ENCODE results near the gene SOX21.
"Not testable (repeated sequence)": the region's sequence is repeated elsewhere in the genome, so short reads cannot be mapped to it uniquely, and the experiment has no call there.

The SOX21 gene

DNA sequence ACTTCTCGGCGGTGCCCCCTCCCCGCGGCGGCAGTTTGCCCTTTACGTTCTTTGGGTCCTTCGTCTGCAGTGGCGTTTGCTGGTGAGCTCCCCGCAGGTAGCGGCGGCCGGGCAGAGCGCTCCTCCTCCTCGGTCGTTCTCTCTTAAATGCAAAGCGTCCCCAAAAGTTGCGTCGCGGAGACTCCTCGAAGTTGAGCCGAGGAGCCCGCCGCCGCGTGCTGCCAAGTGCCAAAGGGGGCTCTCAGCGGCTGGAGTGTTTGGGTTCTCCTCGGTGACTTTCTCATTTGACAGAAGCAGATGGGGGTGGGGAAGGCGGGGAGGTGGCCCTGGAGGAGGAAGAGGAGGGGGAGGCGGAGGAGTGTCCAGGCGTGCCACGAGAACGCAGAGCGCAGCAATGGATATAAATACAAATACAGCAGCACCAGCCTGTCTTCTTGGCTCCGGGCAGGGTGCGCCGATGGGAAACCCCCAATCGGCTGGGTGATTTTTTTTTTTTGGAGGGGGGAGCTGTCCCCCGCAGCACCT is at the start of gene SOX21:
Gene SOX21 (minus strand): TSS at position 259 of the 525 bp plus-strand sequence. CDS start 496 bp downstream, outside the sequence.
- DNase-seq, result no peak

DNA sequence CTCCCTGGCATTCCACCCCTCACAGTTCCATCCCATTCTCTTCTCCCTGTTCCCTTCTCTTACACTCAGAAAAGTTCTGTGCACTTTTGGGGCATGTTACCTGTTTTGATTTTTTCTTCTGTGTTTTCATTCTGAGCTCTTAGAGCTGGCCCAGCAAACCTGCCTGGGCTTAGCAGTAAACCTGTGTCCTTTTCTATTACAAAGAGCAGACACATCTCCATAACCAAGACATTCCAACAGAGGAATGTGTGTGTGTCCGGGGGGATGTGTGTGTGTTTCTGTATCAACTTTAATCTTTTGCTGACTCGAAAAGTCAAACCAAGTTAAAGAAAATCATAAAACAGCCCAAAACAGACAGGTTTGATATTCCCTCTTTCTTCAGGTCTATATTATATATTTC is 49.1 kb upstream of the SOX21 start:
- DNase-seq, result no peak

DNA sequence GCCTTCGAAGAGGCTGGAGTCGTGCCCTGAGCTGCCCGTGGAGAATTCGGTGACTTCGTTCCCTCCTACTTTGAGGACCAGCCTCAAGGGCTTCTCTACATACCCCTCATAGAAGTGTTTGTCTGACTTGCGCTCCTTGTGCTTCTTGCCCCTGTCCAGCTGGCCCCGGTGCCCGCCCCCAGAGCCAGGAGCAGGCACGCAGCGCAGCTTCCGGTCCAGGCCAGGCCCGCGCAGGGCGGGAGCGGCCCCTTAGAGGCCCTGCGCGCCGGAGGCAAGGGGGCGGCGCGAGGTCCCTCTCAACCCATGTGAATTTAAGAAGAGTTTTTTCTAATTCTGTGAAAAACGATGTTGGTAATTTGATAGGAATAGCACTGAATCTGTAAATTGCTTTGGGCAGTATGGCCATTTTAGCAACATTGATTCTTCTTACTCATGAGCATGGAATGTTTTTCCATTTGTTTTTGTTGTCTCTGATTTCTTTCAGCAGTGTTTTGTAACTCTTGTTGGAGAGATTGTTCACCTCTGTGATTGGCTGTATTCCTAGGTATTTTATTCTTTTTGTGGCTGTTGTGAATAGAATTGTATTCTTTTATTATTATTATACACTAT is 46.9 kb upstream of the SOX21 start:
- DNase-seq, result no peak

DNA sequence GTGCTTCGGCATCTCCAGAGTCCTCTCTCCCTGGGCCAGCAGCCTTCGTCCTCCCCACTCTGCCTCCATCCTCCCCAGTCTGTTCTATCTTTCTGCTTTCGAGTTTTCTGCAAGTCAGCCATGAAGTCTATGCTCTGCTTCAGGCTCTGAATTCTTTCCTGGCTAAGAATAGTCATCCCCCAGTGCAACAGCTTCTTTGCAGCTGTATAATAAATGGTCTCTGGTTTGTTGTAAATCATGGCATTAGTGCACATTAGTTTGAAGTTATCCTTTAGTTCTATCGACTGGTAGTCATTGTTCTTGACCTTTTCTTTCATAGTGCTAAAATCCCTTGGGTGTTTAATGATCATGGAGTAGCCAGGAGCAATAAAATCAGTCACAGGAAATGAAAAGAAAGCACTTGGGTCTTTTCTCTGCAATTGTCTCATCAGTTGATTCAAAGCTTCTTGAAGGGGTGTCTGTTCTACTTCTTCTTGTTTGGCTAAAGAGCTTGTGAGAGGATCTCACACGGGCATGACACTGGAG is 46.2 kb upstream of the SOX21 start:
- DNase-seq, result no peak

DNA sequence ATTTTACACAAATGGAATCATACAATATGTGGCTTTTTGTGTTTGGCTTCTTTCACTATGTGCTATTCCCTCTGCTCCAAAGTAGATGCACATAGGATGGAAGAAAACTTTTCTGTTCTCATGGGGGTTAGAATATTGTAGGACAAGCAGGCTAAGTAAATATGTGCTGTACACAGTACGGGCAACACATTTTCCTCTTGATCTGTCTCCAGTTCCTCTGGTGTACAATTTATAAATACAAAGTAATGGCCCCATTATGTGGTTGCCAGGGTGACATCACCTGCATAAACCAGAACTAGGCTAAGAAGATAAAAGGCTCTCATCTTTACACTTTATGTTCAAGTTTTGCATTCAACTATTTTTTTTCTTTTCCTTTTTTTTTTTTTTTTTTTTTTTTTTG is 41.0 kb upstream of the SOX21 start:
- DNase-seq, result no peak

DNA sequence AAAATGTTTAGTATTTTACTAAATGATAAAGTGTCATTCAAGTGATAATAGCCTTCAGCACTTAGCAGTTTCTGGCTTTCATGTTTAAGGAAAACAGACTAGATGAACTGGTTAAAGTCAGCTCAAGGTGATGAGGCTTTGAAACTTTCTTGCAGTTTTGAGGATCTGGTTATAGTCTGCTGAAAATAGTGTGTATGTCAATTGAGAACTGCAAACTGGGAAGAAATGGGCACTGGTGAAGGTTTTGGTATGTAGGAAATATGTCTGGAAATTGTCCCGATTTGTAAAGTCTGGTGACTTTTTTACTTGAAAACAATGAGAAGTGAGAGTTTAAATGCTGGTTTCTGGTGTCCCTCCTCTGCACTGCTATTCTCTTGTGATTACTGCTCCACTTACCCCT is 36.8 kb upstream of the SOX21 start:
- no peak for DNase-seq

DNA sequence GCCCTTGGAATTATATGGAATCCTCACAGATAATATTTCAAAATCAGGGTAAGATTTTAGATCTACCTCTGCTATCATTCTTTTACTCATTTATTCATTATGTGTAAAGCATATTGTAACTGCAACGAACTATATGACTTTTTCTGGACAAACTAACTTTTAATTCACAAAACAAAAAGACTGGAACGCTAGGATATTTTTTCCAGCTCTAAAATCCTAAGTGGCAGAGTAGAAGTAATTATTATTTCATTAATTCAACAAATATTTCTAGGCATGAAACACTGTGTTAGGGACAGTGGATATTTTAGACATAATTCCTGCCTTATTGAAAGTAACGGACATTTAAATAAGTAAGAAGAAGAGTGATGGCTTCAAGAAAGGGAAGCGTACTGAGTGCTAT is 26.9 kb upstream of the SOX21 start:
- no peak for DNase-seq

DNA sequence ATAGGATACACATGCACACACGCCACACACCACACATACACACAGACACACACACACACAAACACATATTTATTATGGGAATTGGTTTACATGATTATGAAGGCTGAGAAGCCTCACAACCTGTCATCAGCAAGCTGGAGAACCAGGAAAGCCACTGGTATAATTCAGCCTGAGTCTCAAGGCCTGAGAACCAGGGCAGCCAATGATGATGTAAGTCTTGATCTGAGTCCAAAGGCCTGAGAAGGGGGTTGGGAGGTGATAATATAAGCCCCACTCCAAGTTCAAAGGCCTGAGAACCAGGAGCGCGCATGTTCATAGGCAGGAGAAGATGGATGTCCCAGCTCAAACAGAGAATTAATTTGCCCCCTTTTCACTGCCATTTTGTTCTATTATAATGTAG is 18.7 kb upstream of the SOX21 start:
- DNase-seq, result no peak

DNA sequence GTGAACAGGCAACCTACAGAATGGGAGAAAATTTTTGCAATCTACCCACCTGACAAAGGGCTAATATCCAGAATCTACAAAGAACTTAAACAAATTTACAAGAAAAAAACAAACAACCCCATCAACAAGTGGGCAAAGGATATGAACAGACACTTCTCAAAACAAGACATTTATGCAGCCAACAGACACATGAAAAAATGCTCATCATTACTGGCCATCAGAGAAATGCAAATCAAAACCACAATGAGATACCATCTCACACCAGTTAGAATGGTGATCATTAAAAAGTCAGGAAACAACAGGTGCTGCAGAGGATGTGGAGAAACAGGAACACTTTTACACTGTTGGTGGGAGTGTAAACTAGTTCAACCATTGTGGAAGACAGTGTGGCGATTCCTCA is 17.6 kb upstream of the SOX21 start:
- DNase-seq, result not testable (repeated sequence)

DNA sequence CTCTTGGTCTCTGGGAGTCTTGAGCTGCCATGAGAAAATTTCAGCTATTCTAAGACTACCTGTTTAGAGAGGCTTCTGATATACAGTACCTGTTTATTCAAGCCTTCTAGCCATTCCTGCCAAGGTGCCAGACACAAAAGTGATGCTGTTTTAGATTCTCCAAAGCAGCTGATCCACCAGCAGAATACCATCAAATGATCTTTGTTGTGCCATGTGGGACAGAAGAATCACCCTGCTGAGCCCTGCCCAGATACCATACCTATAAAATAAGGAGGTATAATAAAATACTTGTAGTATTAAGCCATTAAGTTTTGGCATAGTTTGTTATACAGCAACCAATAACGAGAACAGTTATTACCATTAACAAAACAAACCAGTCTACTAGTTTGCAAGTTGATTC is 14.1 kb upstream of the SOX21 start:
- no peak for DNase-seq

DNA sequence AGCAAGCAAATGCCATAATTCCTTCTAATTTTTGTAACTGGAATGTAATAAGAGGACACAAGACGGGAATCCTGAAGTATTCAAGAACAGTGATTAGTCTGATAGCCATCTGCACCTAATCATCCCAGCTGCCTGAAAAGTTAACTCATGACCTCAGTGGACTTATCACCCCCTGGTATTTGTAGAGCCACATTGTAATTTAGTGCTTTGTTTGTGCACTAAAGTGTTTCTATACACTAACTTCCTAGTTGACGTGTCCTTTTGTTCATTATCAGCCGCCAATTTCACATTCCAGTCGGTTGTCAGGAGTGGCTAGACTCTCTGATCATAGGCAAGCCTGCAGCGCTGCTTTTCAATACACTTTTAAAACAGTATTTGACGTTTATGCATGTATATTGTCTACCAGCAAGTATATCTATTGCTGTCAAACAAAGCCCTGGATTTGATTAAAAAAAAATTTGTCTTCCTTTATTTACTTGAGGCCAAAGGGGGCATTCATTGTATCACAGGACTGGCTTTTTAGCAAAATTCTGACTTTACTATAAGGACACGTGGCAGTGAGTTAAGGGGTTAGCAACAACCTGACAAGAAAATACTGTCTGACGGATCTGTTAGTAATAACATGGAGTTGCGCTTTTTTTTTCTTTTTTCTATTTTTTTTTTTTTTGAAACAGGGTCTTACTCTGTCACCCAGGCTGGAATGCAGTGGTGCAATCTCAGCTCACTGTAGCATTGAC is 10.4 kb upstream of the SOX21 start:
- no peak for DNase-seq

DNA sequence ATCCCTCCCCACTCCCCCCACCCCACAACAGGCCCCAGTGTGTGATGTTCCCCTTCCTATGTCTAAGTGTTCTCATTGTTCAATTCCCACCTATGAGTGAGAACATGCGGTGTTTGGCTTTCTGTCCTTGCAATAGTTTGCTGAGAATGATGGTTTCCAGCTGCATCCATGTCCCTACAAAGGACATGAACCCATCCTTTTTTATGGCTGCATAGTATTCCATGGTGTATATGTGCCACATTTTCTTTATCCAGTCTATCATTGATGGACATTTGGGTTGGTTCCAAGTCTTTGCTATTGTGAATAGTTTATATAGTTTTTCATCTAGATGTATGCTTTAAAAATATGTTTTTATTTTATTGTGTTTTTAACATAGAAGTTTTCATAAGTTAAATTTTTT is 6.4 kb upstream of the SOX21 start:
- not testable (repeated sequence) for DNase-seq

DNA sequence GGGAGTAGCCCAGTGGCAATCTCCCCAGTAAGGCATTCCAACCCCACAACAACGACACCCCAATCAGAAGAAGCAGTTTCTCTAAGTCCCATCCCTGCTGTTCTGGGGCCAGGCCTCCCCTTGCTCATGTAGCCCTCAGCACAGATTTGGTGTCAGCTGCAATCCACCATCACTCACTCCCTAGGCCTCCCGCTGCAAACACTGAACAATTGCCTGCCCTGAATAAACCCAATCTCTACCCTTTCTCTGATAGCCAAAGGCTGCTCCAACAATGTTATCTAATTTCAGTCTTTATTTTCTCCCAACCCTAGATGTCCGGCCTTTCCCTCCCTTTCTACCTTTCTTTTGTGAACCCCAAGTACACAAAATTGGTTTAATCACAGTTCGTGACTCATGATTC is 5.6 kb upstream of the SOX21 start:
- no peak for DNase-seq

DNA sequence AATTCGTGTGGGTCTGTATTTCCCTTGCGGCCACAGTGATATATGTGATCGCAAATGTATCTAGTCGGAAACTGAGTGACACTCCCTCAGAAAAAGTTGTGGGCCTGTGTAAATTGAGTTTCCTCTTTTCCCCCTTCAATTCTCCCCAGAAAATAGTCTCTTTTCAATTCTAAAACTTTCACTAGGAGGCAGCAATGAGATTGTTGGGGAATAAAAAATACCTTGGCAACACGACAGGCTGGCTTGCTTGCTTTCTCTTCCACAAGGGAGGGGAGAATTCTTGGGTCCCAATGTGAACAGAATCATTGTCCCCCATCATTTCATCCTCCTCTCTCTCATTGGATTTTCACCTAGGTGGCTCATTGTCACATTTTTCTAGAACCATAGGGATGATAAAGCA is 3.7 kb upstream of the SOX21 start:
- no peak for DNase-seq

DNA sequence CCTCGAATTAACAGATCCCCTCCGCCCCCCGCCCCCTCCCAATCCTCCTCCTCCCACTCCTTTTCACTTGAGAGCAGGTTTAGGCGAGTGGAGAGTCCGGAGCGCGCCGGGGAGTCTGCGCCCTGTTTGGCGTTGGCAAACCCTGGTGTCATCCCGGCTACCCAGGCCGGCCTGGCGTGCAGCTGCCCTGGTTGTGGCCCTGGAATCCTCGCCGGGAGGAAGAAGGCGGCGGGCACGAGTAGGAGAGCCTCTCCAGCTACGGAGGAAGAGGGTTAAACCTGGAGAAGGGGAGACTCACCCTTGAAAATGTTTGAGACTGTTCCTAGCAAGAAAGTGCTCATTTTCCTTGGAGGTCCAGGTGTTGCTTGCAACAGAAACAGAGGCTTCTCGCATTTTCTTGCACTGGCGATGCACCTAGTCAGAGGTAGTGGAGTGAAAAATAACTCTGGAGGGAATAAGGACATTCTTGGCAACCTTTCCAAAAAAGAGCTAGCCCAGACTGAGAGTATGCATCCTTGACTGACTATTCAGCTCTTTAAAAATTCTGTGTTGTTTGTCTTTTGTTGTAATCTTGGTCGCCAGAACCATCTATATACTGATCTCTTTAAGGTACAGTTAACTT is 1.3 kb upstream of the SOX21 start:
- DNase-seq, result no peak

DNA sequence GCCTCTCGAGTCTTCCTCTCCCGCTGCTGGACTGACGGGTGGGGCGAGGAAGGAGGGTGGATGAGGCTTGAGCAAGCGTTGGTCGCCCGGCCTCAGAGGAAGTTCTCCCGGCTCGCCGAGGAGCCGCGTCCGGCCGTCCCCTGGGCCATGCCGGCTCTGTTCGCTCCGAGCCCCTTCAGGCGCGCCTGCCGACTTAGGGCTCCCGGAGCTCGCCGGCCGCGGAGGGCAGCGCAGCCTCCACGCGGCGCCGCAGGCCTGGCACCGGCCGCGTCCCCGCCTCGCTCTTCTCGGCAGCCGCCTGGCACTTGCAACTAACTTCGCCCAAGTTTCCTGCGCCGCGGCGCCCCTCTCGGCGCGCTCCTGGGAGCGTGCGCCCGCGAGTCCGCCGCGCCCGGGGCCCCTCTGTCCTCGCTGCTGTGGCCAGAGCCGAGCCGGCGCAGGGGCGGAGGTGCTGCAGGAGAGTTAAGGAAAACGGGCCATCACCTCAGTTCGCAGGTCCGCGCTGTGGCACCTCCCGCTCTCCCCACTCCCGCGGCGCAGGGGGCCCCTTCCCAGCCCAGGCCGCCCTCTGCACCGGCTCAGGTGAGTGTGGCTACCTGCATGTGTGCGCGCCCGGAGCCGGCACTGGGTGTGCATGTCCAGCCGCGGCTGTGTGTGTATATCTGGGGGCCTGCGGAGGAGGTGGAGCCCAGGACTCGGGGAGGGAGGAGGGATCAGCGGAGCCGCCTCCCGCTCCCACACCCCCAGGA is 641 bp upstream of the SOX21 start:
- DNase-seq, result no peak

DNA sequence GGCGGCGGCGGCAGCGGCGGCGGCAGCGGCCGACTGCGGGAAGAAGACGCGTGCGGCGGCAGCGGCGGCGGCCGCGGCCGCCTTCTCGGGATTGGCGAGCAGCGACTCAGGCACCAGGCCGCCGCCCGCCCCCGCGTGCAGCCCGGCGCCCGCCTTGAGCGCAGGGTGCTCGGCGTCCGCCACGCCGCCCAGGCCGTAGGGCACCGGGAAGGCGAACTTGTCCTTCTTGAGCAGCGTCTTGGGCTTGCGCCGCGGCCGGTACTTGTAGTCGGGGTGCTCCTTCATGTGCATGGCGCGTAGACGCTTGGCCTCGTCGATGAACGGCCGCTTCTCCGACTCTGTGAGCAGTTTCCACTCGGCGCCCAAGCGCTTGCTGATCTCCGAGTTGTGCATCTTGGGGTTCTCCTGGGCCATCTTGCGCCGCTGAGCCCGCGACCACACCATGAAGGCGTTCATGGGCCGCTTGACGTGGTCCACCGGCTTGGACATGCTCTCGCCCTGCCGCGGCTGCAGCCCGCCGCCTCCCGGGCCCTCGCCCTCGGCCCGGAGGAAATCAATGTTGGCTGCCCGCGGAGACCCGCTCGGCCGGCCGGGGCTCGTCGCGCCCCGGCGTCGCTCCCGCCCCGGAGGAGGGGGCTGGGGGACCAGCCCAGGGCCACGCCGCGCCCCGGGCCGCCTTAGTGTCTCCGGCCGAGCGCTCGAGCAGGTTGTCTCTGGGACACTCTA is 621 bp downstream of the SOX21 start:
- no peak for DNase-seq

DNA sequence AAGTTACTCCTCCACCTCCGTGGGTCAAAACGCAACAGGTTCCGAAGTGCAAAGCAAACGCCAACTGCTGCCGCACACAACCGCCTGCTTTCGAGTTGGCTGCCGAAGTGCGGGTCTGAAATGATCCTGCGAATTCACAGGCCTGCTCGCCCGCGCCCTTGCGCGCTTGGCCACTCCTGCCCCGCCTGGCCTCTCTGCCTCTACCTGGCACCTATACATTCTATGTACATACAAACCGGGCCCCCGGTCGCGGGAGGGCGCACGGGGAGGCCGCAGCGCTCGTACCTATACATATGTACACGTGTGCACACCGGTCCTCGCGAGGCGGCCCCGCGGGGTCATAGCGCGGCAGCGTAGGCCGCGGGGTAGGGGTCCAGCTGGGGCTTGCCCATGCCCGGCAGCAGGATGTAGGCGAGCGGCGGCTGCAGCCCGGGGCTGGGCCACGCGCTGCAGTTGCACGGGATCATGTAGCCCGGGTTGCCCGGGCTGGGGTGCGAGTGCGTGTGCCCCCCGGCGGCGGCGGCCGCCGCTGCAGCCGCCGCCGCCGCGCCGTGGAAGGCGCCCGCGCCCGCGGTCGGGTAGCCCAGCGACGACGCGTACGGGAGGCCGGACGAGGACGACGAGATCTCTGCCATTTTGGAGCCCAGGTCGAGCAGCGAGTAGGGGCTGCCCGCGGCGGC is 1.3 kb downstream of the SOX21 start:
- no peak for DNase-seq

DNA sequence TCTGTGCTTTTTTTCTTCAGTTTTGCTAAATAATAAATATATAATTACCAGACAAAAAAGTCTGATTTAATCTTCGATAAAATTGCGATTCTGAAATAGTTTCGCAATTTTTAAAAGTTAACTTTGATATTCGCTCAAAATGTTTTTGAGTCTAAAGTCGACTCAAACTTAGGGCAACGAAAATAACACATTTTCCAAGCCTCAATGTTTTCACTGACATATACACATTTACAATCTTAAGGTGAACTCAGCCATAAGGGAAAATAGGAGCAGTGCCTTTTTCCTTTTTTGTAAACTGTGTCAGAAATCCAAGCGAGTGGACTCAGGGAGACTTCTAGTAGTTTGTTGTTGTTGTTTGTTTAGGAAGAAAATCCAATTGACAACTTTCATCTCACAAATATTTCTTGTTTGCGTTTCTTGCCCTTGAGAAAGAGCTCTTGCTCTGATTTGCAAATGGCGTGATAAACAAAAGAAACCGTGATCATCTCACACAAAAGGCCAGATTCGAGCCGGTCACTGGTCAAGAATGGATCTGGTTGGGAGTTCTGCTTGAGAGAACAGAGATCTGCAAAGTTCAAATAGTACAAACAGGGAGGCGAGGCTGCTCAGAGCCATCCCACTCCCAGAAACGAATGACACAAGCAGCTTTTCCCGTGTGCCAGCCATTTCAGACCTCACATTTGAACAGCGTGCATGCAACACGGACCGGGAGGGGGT is 2.1 kb downstream of the SOX21 start:
- DNase-seq, result no peak

DNA sequence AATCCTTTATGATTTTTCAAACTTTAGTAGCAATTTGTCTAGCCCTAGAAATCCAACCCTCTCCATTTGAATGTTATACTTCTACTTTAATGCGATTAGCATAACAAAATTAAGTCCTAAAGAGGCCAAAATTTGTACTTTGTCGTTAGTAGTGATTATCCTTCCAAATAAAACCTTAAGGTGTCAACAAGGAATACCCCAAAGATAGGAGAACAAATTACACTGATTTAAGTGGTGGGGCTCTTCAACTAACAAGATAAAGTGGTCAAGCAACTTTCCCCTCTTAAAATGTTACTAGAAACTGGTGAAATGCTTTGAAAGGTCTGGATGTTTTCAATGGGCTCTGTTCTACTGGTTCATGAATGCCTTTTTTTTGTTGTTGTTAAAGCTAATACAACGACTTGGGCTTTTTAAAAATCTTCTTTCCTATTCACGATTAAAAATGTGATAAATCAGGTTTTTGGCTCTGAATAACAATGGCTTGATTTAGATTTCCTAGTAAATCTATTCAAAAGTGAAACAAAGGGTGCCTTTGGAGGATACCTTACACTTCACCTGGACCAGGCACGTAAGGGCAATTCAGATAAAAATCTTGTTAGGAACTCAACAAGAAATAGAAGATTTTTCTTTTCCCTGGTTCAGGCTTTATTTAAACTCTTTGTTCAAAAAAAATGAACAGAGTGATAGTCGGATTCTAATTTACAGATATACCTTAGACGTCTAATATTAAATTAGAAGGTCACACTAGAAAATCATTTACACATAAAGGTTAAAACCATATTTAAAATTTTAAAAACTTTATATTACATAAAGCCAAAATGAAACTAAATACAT is 3.1 kb downstream of the SOX21 start:
- DNase-seq, result no peak

Measured in activated CD4-positive, alpha-beta T cell treated with anti-CD3 and anti-CD28 coated beads, Interleukin-2, amount 50 U/mL, for 4 hours (primary cell).